Erythroblast (primary cell): Measurements from ENCODE around the gene TBCEL.
A peak's percentile ranks its signal among the peaks of the same experiment; 100 is the strongest.

ENCODE experiments used
- DNase-seq, 2 experiments: peaks; one replicate each; lab custom pipeline; 2025; lab: John Stamatoyannopoulos, UW
- GATA1 ChIP-seq: IDR thresholded peaks from 2 replicates; pipeline ENCODE4 v1.6.1; 2011; ENCODE audit warnings: low read depth, mild to moderate bottlenecking, control low read depth, low read length, moderate library complexity
- POLR2A ChIP-seq: IDR thresholded peaks from 2 replicates; pipeline ENCODE4 v1.6.1; 2011; ENCODE audit warnings: mild to moderate bottlenecking, low read length

TBCEL gene

DNA sequence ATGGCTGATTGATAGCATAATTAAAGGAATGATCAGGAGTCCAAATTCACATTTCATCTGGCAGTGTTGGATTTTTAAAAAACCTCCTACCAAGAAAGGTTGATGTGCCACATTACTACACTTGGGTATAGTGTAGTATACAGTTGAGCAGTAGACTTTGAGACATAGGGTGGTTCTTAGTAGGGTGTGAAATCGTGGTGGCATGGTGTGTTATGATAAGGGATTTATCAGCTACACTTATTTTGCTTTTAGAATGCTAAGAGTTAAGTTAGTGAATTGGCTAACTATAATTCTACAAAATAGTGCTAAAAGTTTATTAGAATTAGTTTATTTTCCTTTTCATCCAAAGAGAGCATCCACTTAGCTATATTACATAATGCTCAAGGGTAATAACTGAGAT lies 13.1 kb downstream of the TBCEL start:
- TF ChIP-seq GATA1 (no peak), POLR2A (peak; percentile 41)
- peak; percentile 77 to 83 for DNase-seq

DNA sequence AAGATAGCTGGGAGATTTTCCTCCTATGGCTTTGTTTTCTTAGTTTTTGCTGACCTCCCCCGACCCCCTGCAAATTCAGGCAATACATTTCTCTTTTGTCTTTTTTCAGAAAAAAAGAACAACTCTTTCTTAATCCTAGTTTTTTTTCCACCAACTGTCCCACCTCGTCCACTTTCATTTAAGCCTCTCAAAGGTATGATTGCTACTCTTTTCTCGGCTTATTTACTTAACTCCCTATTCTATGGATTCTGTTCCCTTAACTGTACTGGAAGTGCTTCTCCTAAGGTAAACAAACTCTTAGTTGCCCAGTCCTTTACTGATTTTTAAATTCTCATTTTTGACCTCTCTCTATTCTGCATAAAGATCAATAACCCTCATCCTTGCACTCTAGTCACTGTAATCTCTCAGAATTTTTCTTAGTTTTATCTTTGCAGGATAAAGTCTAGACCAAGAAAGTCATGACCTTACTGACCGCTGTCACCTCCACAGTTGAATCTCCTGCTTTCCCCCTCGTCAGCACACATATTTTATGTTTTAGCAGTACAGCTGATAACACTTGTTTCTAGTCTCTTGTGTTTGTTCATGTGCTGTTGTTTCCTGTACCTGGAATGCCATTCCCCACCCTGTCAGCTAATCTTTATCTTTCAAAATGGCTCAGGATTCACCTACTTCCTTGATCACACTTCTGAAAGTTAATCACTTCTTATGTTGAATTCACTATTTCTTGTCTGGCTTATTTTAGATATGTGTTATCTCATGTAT lies 14.9 kb downstream of the TBCEL start:
- no peak for TF ChIP-seq POLR2A
- TF ChIP-seq GATA1, result no peak
- DNase-seq, result peak in 1 of 2 experiments; percentile 3

DNA sequence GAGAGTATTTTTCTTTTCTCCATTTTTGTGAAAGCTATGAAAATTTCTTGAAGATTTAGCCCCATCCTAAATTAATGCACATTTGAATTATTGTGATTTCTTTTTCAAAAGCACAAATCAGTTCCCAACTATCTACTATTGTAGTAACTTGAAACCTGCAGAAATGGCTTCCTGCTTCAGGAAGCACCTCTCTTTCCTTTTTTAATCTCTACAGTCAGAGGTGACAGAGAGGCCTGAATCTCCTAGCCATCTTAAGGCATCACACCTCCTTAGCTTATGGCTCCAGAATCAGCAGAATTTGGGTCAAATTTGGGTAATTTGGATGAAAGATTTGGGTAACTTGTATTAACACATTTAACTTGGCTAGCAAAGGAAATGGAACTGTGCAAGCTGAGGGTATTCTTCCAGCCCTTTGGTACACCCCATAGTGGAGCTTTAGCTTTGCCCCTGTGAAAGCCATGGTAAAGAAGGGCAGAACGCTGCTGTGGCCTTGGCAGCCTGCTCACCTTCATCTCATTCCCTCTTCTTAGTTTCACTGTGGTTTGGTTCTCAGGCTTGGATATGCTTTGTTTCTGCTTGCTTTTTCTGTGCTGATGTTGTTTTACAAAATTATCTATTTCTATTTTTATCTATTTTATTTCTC lies 16.2 kb downstream of the TBCEL start:
- DNase-seq, result no peak

DNA sequence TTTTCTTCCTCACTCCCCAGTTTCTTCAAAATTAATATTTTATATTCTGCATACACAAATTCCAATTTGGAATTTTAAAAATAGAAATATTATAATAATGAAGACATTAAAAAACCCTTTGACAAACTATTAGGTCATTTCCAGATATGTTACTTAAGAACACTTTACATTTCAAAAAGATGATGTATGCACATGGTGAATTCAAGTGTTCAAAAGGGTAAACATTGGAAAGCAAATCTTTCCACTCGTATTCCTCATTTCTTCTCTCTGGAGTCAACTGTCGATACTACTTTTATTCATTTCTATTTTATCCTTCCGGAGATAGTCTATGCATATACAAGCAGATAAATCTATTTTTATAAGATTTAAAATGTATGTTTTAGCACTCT lies 16.7 kb downstream of the TBCEL start:
- TF ChIP-seq GATA1 (no peak), POLR2A (no peak)

More for the DNA sequence above, 16.2 kb downstream of the TBCEL start:
- TF ChIP-seq GATA1 (no peak), POLR2A (no peak)

DNA sequence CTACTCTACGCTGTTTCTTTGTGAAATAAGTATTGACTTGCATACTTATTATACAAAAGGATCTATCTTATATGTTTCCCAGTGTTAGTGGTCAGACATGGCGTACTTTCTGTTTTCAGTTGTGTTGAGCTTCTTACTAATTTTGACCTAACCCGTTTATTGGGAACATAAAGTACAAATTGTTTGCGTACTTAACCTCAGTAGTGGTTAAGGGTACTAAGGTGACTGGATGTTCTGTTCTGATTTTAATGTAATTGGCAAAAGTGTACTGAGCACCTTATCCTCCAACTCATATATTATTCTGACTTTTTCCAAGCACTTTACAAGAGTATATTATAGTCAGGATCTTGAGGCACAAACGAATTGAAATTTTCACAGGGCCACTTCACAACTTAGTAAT lies 17.2 kb downstream of the TBCEL start:
- TF ChIP-seq GATA1 (no peak), POLR2A (no peak)
- no peak for DNase-seq

More for the DNA sequence above, 16.7 kb downstream of the TBCEL start:
- no peak for DNase-seq

DNA sequence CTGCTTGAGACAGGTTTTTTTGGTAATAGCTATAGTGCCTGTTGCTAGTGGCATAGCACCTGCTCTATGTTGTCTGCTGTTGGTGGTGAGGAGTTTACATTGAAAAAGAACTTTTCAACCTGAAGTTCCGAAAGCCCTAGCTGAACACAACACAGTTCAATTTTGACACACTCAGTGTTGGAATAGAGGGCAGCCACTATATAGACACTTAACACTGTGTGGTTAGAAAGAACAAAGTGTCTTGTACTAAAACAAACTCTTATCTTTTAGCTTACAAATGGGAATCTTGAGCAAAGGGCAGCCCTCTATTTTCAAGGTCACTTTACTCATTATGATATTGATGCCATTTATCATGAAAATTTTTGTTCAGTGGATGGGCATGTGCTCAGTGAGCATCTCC lies 18.4 kb downstream of the TBCEL start:
- DNase-seq, result no peak
- no peak for TF ChIP-seq GATA1
- no peak for TF ChIP-seq POLR2A

DNA sequence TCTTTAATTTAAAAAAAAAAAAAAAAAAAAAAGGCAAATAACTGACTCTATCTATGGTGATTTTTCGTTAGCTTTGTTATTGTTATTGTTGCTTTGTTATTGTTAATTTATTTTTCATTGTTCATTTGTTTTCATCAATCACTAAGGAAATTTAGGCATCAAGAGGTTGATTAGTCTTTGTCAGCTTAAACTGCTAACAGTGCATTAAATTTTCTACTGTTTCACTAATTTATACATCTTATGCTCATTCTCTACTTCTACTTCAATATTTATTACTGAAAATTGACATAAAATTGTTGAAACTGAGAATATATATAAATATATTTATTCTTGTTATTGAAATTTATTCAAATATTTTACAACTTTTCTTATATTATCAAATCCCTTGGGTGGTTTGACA lies 24.0 kb downstream of the TBCEL start:
- DNase-seq, result no peak
- TF ChIP-seq GATA1 (no peak), POLR2A (no peak)

DNA sequence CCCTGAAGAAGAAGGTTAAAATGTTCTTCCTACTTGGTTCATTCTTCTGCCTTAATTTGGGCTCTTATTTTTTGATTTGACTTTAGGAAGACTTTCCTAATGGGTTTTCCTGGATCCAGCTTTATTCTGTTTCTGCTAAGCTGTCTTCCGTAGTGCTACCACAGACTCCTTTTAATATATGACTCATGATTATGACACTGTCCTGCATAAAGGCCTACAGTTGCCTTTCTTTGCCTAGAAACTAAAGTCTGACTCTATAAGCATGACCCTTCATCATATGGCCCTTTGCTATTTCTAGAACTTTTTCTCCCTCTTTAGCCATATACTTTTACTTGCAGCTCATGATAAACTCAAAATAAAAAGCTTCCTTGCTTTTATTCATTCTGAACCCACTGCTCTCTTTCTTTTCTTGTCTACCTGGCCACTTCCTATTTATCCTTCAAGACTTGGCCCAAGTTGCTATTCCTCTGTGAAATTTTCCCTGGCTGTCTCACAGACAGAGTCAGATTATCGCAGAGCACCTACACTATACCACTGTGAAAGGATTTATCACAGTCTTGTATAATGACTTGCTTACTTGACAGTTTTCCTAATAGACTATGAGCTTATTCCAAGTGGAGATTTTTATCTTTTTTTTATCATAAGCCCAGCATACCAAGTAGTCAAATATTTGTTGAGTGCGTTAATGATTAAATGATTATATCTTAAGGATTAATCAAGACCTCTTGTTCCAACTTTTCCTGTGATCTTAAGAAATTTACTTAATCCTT lies 24.7 kb downstream of the TBCEL start:
- DNase-seq, result no peak
- TF ChIP-seq GATA1, result no peak
- no peak for TF ChIP-seq POLR2A

DNA sequence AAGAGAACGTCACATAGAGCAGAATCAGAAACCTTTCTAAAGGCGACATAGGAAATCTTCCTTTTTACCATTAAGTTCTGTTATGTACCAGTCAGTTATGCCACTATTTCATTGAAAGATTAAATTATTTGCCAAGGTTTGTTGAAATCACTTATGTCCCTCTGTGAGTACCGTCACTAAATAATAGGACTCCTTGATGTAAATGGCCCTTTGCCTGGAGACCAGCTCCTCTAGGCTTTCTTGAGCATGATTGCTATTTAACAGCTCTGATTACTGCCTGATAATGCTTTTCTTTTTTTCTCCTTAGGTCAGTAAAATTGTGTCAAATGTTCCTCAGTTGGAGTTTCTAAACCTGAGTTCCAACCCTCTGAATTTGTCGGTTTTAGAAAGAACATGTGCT lies 29.3 kb downstream of the TBCEL start:
- TF ChIP-seq GATA1, result no peak
- no peak for TF ChIP-seq POLR2A
- no peak for DNase-seq

DNA sequence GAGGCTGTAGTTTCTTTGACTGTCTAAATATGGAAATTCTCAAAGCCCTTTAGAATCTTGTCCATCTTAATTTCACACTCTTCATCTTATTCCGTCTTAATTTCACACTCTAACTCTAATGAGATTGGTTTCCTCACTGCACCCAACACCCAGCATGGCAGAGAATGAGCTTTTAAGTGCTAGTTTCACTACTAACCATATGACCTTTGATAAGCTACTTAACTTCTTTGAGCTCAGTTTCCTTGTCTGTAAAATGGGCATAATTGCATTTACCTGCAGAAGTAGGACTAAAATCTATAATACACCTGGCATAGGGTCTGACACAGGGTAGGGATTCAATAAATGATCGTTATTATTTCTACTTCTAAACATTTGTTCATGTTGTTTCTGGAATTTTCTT lies 30.4 kb downstream of the TBCEL start:
- DNase-seq, result no peak
- no peak for TF ChIP-seq POLR2A

DNA sequence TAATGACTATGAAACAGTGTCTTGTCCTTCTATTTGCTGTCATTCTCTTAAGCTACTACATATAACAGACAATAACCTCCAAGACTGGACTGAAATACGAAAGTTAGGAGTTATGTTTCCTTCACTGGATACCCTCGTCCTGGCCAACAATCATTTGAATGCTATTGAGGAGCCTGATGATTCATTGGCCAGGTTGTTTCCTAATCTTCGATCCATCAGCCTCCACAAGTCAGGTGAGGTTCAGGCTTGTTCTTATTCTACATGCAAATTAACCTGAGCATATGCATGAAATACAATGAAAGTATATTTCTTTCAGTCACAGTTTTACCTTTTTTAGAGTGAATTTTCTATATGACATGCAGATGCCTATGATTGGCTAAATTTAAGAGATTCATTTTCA lies 31.2 kb downstream of the TBCEL start:
- TF ChIP-seq GATA1, result no peak
- TF ChIP-seq POLR2A, result no peak
- DNase-seq, result no peak

DNA sequence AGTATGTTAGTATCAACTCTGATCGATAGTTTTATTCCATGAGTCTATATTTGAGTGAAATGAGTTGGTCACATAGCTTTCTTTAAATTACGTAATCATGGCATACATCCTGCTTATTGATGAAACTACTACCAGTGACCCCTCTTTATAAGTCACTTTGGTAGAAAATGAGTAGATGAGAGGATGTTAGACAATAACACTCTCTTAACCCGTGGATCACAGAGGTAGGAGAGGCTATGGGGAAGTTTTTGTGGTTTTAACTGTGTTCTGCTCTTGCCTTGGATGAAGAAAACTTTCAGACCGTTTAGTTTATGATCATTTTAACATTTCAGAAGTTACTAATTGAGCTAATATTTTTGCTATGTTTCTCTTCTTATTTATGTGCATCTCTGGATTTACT lies 34.0 kb downstream of the TBCEL start:
- TF ChIP-seq POLR2A (no peak), GATA1 (no peak)
- DNase-seq, result no peak

DNA sequence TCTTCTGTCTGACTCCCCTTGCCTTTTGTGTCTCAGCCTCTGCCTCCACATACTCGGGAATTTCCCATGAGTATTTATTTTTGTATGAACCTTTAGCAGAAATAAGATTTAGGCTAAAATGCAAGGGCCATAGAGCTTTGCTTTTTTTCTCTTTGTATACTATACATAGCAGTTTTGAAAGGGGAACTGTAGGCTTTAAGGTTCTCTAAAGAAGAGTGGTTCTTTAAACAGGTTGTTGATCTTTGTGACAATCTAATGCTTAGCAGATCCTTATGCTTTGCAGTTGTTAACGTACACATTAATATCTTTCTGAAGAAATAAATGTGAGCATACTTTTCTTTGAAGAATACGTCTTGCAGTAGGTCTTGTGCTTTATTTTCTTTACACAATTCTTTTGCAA lies 35.0 kb downstream of the TBCEL start:
- DNase-seq, result no peak
- TF ChIP-seq GATA1 (no peak), POLR2A (no peak)

DNA sequence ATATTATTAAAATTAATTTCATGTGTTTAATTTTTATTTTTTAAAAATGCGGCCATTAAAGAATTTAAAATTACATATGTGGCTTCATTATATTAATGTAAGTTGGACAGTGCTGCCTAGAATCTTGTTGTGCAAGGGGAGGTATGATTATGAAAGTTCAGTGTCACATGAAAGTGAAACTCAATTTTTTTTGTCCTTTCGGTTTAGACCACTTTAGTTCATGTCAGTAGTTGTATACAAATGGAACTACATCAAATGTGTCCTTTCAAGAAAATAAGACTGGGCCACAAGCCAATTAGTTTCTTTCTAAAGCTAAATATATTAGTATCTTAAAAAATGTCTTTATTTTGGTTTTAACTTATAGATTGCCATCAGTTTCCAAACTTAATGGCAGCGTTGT lies 35.7 kb downstream of the TBCEL start:
- peak in 1 of 2 experiments; percentile 18 for DNase-seq

More for the DNA sequence above, 35.7 kb downstream of the TBCEL start:
- TF ChIP-seq GATA1 (no peak), POLR2A (no peak)
